Measurements from ENCODE around the gene NEUROD2. TPM values are rescaled to one million over a fixed set of nuclear protein-coding genes. Genes with fewer than 3 reads are reported as not detected.

Gene NEUROD2
- total and polyA plus RNA-seq, 12 donors = 0.08 TPM; not detected in 11

GRCh38 chr17:39623356-39623950 is 15.7 kb upstream of the NEUROD2 start:
- intact Hi-C loops (cut with DNase I) = loop anchor here (2.0 kb wide), 2 partner anchors 45 to 75 kb away; partner anchors contain the start of gene PNMT (in 1 of the 2)
- Histone ChIP-seq H3K4me1 (replicated peaks in 1 of 2) (peaks cover 12 to 19% of the 10 kb centered on the region in 2 donors), H3K4me3 (no peak overlapping the region), H3K9me3 (replicated peaks in 1 of 3) (no peaks in the 10 kb centered on the region), H3K27ac (peak overlapping the region in 1 of 5 donors; percentile 46), H3K36me3 (replicated peaks in 1 of 2) (no peaks in the 10 kb centered on the region), H3K27me3 (peaks cover 13% of the 10 kb centered on the region)
- DNase-seq = peak; percentile 91 to 96 (median 94)
- WGBS, 4 donors = 0 to 5% (median 3%) methylated on average over 9 to 16 of the region's 16 CpGs
- TF ChIP-seq CTCF (IDR thresholded peaks at IDR 0.05) = peak; percentile 85 to 96 (median 92)
- TF ChIP-seq POLR2A (IDR thresholded peaks at IDR 0.05) = no peak

GRCh38 chr17:39622380-39623006 is 14.8 kb upstream of the NEUROD2 start:
- WGBS, 4 donors = 58 to 62% (median 58%) methylated on average over 16 of the region's 16 CpGs
- Histone ChIP-seq H3K4me3 (no peak overlapping the region), H3K27me3 (peaks cover 13% of the 10 kb centered on the region), H3K9me3 (replicated peaks in 1 of 3) (no peaks in the 10 kb centered on the region), H3K27ac (peak overlapping the region in 1 of 5 donors; percentile 12), H3K36me3 (replicated peaks in 1 of 2) (no peaks in the 10 kb centered on the region), H3K4me1 (replicated peaks in 1 of 2) (peaks cover 15 to 21% of the 10 kb centered on the region in 2 donors)
- no peak for DNase-seq
- intact Hi-C loops (cut with DNase I) = loop anchor here (2.0 kb wide), 2 partner anchors 46 to 74 kb away; partner anchors contain the start of gene PNMT (in 1 of the 2)
- TF ChIP-seq CTCF (IDR thresholded peaks at IDR 0.05) = no peak
- TF ChIP-seq POLR2A (IDR thresholded peaks at IDR 0.05) = no peak

GRCh38 chr17:39621523-39622379 is 14.0 kb upstream of the NEUROD2 start:
- H3K4me1 ChIP-seq (replicated peaks in 1 of 2) = peaks cover 8 to 14% of the 10 kb centered on the region in 2 donors

More at GRCh38 chr17:39621523-39622379, 14.0 kb upstream of the NEUROD2 start:
- H3K27me3 ChIP-seq = peaks cover 7% of the 10 kb centered on the region
- DNase-seq = peak; percentile 76 to 97 (median 89)
- no peaks in the 10 kb centered on the region for H3K36me3 ChIP-seq (replicated peaks in 1 of 2)
- no peak overlapping the region for H3K4me3 ChIP-seq
- WGBS, 4 donors = 10 to 12% (median 11%) methylated on average over 25 to 26 of the region's 26 CpGs
- intact Hi-C loops (cut with DNase I) = loop anchor here (2.0 kb wide), 3 partner anchors 47 to 135 kb away; partner anchors contain the start of gene PNMT (in 1 of the 2)
- TF ChIP-seq POLR2A (IDR thresholded peaks at IDR 0.05) (no peak), CTCF (IDR thresholded peaks at IDR 0.05) (peak; percentile 96 to 100 (median 100))
- H3K9me3 ChIP-seq (replicated peaks in 1 of 3) = no peaks in the 10 kb centered on the region
- H3K27ac ChIP-seq = peak overlapping the region in 1 of 5 donors; percentile 12
